Esophagus squamous epithelium (tissue), 4 donors: Measurements from ENCODE around the gene MT1M.

ENCODE experiments used
- CTCF ChIP-seq, 6 experiments: fragments of 450-650 bp in 4 of 6; fragments of 200-600 bp in 2 of 6; sonication (generic) in 2 of 6; IDR thresholded peaks; one replicate each; pipeline ENCODE4 v1.5.1; 2016 to 2019; ENCODE audit warnings: antibody characterized with exemption in 6 of 6, mild to moderate bottlenecking in 4 of 6, moderate library complexity in 4 of 6
- POLR2A ChIP-seq, 4 donors: fragments of 450-650 bp; IDR thresholded peaks; one replicate each; pipeline ENCODE4 v1.6.1; 2017; ENCODE audit warnings: antibody characterized with exemption in 4 of 4, mild to moderate bottlenecking in 4 of 4, moderate library complexity in 3 of 4

- no peak for TF ChIP-seq CTCF (IDR thresholded peaks at IDR 0.05)
- TF ChIP-seq POLR2A (IDR thresholded peaks at IDR 0.05): no peak
Measured at GRCh38 chr16:56662357-56663354, 30.2 kb downstream of the MT1M start.
